LNCAP (cell line): ENCODE measurements around the gene SSR1.

Experiments used
- CTCF ChIP-seq: fragments of 450-650 bp; IDR thresholded peaks from 2 replicates; pipeline ENCODE4 v1.5.1; 2017; ENCODE audit warnings: mild to moderate bottlenecking

SSR1 gene

GRCh38 chr6:7257521-7258230 lies 55.3 kb downstream of the SSR1 start:
- TF ChIP-seq CTCF = no peak

- TF ChIP-seq CTCF = no peak
Observed at GRCh38 chr6:7256785-7257184, 56.2 kb downstream of the SSR1 start.

GRCh38 chr6:7255918-7256317 lies 57.1 kb downstream of the SSR1 start:
- no peak for TF ChIP-seq CTCF

- TF ChIP-seq CTCF = no peak
Observed at GRCh38 chr6:7254980-7255835, 57.8 kb downstream of the SSR1 start.

- TF ChIP-seq CTCF = no peak
Observed at GRCh38 chr6:7252390-7252789, 60.6 kb downstream of the SSR1 start.

GRCh38 chr6:7251646-7252260 lies 61.2 kb downstream of the SSR1 start:
- no peak for TF ChIP-seq CTCF

- TF ChIP-seq CTCF = no peak
Observed at GRCh38 chr6:7250812-7251211, 62.2 kb downstream of the SSR1 start.
